Measurements from ENCODE around the gene ZNF442.

DNA sequence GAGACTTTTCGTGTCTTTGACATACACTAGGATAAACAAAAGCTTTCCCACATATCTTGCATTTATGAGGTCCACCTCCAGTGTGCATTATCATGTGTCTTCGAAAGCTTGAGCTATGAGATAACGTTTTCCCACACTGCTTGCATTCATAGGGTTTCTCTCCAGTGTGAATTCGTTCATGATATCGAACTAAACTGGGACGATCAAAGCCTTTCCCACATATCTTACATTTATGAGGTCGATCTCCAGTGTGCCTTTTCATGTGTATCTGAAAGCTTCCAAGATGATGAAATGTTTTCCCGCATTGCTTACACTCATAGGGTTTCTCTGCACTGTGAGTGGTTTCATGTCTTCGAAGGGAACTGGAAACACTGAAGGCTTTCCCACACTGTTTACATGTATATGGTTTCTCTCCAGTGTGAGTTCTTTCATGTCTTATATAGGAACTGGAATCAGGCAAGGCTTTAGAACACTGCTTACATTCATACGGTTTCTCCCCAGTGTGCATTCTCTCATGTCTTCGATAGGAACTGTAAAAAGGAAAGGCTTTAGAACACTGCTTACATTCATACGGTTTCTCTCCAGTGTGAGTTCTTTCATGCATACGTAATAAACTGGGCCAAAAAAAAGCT lies 46.6 kb downstream of the ZNF442 start:
- TF ChIP-seq, protein P1, sequence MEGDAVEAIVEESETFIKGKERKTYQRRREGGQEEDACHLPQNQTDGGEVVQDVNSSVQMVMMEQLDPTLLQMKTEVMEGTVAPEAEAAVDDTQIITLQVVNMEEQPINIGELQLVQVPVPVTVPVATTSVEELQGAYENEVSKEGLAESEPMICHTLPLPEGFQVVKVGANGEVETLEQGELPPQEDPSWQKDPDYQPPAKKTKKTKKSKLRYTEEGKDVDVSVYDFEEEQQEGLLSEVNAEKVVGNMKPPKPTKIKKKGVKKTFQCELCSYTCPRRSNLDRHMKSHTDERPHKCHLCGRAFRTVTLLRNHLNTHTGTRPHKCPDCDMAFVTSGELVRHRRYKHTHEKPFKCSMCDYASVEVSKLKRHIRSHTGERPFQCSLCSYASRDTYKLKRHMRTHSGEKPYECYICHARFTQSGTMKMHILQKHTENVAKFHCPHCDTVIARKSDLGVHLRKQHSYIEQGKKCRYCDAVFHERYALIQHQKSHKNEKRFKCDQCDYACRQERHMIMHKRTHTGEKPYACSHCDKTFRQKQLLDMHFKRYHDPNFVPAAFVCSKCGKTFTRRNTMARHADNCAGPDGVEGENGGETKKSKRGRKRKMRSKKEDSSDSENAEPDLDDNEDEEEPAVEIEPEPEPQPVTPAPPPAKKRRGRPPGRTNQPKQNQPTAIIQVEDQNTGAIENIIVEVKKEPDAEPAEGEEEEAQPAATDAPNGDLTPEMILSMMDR (IDR thresholded peaks at IDR 0.05; ENCODE audit: low read depth, low read length), result no peak
- TF ChIP-seq EZH2phosphoT487 (IDR thresholded peaks at IDR 0.05; ENCODE audit: low read depth), result no peak

Data from OCI-LY3 (cell line).